HG03039 (cell line): Measurements from ENCODE around the gene OR5M11.
"Not testable (repeated sequence)": the region's sequence is repeated elsewhere in the genome, so short reads cannot be mapped to it uniquely, and the experiment has no call there.

ENCODE experiments used
- ATAC-seq: cut with Tn5 transposase; IDR thresholded peaks from one replicate; pipeline ENCODE4 v1.9.1; 2021; ENCODE audit warnings: mild to moderate bottlenecking, moderate library complexity; ENCODE audit not compliant: unreplicated experiment

Gene OR5M11

GRCh38 chr11:56543157-56543556 lies at the start of gene OR5M11:
OR5M11 (minus strand) TSS chr11:56543257; CDS start chr11:56543257, 0 bp downstream.
- ATAC-seq: no peak

GRCh38 chr11:56592088-56592717 lies 49.1 kb upstream of the OR5M11 start:
- ATAC-seq: not testable (repeated sequence)

GRCh38 chr11:56577621-56578020 lies 34.6 kb upstream of the OR5M11 start, which contains the start of gene OR5M10:
OR5M10 (minus strand) TSS chr11:56577721; CDS start chr11:56577721, 0 bp downstream.
- no peak for ATAC-seq

- ATAC-seq: no peak
These were observed 15.5 kb upstream of the OR5M11 start for GRCh38 chr11:56558574-56558973.

- ATAC-seq: not testable (repeated sequence)
These were observed 11.6 kb upstream of the OR5M11 start for GRCh38 chr11:56554691-56555090.

GRCh38 chr11:56545531-56545930 lies 2.5 kb upstream of the OR5M11 start:
- no peak for ATAC-seq

GRCh38 chr11:56543739-56544138 lies 682 bp upstream of the OR5M11 start:
- ATAC-seq: no peak

- ATAC-seq: no peak
These were observed 9.9 kb downstream of the OR5M11 start for GRCh38 chr11:56533054-56533740.

GRCh38 chr11:56531856-56532255 lies 11.2 kb downstream of the OR5M11 start:
- ATAC-seq: no peak

GRCh38 chr11:56522008-56522407 lies 21.0 kb downstream of the OR5M11 start:
- ATAC-seq: no peak

- ATAC-seq: no peak
These were observed 29.8 kb downstream of the OR5M11 start for GRCh38 chr11:56513280-56513679.

GRCh38 chr11:56509439-56509838 lies 33.6 kb downstream of the OR5M11 start:
- no peak for ATAC-seq

GRCh38 chr11:56497010-56497409 lies 46.0 kb downstream of the OR5M11 start:
- no peak for ATAC-seq

- ATAC-seq: no peak
These were observed 47.9 kb downstream of the OR5M11 start for GRCh38 chr11:56495117-56495516.
